ENCODE results near the gene CCNY. TPM values are rescaled to one million over a fixed set of nuclear protein-coding genes. Genes with fewer than 3 reads are reported as not detected.

The CCNY gene
- total and polyA plus RNA-seq, 8 donors: 60.9 to 87.6 (median 81.7) TPM

DNA sequence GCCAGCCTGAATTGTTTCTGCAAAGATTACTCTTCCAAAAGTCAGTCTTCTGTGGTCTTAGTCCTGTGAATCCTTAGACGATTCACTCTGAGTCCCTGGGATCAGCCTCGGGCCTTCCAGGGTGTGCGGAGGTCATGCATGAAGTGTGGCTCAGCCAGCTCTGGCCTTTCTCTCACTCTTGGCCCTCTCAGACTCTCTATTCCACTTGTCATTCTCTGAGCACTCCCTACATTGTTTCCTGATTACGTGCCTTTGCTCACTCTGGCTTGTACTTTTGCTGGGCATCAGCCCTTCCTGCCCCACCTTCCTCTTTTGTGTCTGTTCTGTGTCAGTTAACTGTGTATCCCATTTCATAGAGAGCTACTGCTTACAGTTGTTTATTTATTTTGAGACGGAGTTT, 36.0 kb downstream of the CCNY start:
- TF ChIP-seq, protein P1, sequence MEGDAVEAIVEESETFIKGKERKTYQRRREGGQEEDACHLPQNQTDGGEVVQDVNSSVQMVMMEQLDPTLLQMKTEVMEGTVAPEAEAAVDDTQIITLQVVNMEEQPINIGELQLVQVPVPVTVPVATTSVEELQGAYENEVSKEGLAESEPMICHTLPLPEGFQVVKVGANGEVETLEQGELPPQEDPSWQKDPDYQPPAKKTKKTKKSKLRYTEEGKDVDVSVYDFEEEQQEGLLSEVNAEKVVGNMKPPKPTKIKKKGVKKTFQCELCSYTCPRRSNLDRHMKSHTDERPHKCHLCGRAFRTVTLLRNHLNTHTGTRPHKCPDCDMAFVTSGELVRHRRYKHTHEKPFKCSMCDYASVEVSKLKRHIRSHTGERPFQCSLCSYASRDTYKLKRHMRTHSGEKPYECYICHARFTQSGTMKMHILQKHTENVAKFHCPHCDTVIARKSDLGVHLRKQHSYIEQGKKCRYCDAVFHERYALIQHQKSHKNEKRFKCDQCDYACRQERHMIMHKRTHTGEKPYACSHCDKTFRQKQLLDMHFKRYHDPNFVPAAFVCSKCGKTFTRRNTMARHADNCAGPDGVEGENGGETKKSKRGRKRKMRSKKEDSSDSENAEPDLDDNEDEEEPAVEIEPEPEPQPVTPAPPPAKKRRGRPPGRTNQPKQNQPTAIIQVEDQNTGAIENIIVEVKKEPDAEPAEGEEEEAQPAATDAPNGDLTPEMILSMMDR (IDR thresholded peaks at IDR 0.05): no peak
- ATAC-seq (peak; percentile 96), DNase-seq (peak in 2 of 4 donors; percentile 43 to 57)
- Histone ChIP-seq H3K27me3 (no peaks in the 10 kb centered on the region), H3K36me3 (no peaks in the 10 kb centered on the region), H3K9me3 (no peaks in the 10 kb centered on the region), H3K27ac (peak overlapping the region; percentile 58 to 72), H3K4me3 (no peak overlapping the region), H3K4me1 (peaks cover 12 to 84% of the 10 kb centered on the region in 2 donors)
- intact Hi-C loops (cut with DNase I): no loop called here

DNA sequence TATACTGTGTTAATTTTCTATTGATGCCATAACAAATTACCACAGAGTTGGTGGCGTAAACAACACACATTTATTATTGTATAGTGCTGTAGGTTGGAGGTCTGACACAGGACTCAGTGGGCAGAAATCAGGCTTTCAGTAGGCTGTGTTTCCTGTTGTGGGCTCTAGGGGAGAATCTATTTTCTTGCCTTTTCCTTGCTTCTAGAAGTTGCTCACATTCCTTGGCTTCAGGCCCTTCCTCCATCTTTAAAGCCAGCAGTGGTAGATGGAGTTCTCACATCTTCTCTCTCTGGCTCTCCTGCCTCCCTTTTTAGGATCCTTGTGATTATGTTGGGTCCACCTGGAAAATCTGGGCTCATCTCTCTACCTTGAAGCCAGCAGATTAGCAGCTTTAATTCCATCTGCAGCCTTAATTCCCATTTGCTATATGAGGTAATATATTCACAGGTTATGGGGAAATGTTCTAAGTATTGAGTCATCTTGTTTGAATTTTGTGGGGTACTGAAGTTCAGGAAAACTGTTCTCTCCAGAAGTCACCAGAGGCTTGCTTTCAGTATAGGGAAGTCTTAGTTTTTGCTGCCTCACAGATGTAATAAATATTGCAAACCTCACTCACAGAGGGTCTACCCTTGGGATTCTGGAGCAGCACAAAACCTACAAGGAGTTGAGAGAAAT, 38.9 kb downstream of the CCNY start:
- H3K4me1 ChIP-seq: peaks cover 25 to 89% of the 10 kb centered on the region in 2 donors
- no peaks in the 10 kb centered on the region for H3K9me3 ChIP-seq
- H3K27me3 ChIP-seq: no peaks in the 10 kb centered on the region
- TF ChIP-seq, protein P1 (IDR thresholded peaks at IDR 0.05): no peak
- ATAC-seq (no peak), DNase-seq (no peak)
- no peaks in the 10 kb centered on the region for H3K36me3 ChIP-seq
- no peak overlapping the region for H3K4me3 ChIP-seq
- H3K27ac ChIP-seq: no peak overlapping the region
- intact Hi-C loops (cut with DNase I): no loop called here

DNA sequence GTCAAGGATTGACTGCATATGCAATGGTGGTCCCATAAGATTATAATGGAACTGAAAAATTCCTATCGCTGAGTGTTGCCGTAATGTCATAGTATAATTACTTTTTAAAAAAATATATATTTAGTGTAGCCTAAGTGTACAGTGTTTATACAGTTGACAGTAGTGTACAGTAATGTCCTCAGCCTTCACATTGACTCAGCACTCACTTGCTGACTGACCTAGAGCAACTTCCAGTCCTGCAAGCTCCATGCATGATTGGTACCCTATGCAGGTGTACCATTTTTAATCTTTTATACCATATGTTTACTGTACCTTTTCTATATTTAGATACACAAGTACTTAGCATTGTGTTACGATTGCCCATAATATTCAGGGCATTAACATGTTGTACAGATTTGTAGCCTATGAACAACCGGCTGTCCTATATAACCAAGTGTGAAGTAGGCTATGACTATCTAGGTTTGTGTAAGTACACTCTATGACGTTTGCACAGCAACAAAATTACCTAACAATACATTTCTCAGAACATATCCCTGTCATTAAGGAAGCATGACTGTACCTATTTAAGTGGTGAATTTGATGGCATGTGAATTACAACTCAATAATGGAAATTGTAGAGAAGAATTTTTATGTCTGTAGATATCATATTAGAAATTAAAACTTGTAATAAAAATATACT, 40.9 kb downstream of the CCNY start:
- Histone ChIP-seq H3K36me3 (no peaks in the 10 kb centered on the region), H3K9me3 (no peaks in the 10 kb centered on the region), H3K27ac (no peak overlapping the region), H3K27me3 (no peaks in the 10 kb centered on the region), H3K4me3 (no peak overlapping the region), H3K4me1 (peaks cover 15 to 71% of the 10 kb centered on the region in 2 donors)
- ATAC-seq: no peak
- DNase-seq: no peak
- intact Hi-C loops (cut with DNase I): no loop called here
- TF ChIP-seq, protein P1 (IDR thresholded peaks at IDR 0.05): no peak

DNA sequence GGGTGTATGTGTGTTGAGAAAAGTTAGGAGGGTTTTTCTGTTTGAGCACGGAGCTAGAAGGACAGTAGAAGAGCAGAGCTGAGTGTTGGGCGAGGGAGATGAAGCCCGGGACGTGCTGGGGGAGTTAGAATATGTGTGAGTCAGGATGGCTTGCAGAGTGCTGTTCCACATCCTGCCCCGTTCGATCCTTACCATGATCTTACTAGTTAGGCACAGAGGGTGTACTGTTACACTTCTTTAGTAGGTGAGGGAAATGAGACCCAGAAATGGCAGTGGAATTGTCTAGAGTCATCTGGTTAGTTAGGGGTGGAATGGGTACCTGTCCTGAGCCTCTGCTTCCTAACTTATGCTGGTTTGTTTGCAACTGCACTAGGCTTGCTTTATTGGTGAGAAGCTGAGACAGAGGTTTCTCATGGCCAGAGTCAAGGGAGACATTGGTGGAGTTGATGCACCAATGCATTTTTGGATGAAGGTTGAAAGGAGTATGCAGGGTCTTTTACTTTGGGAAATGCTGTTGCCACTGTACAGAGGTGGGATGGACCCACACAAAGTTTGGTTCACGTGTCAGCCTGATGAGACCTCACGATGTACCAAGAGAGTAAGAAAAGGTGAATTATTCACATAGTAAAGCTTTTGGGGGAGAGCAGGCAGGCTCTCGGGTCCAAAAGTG, 42.4 kb downstream of the CCNY start:
- intact Hi-C loops (cut with DNase I): no loop called here
- ATAC-seq (no peak), DNase-seq (no peak)
- Histone ChIP-seq H3K9me3 (no peaks in the 10 kb centered on the region), H3K36me3 (no peaks in the 10 kb centered on the region), H3K27me3 (no peaks in the 10 kb centered on the region), H3K4me1 (peaks cover 13 to 65% of the 10 kb centered on the region in 2 donors), H3K4me3 (no peak overlapping the region), H3K27ac (peak overlapping the region; percentile 60 to 61)
- TF ChIP-seq, protein P1 (IDR thresholded peaks at IDR 0.05): no peak
